ENCODE data around the gene DOC2B.
A peak's percentile ranks its signal among the peaks of the same experiment; 100 is the strongest.
"Not testable (repeated sequence)": the region's sequence is repeated elsewhere in the genome, so short reads cannot be mapped to it uniquely, and the experiment has no call there.

DOC2B gene

GRCh38 chr17:202501-202951, 21.1 kb upstream of the DOC2B start:
- Mint-ChIP-seq H3K27me3 (ENCODE audit: low read depth) (peaks cover 18% of the 10 kb centered on the region), H3K4me3 (no peak overlapping the region), H3K36me3 (ENCODE audit: low read depth) (no peaks in the 10 kb centered on the region), H3K4me1 (ENCODE audit: low read depth) (no peaks in the 10 kb centered on the region), H3K9me3 (no peaks in the 10 kb centered on the region), H3K27ac (no peak overlapping the region)

GRCh38 chr17:201736-202135, 20.3 kb upstream of the DOC2B start:
- H3K9me3 Mint-ChIP-seq; H3K4me3 Mint-ChIP-seq; H3K27ac Mint-ChIP-seq; H3K4me1 Mint-ChIP-seq (ENCODE audit: low read depth); H3K36me3 Mint-ChIP-seq (ENCODE audit: low read depth): not testable (repeated sequence)
- H3K27me3 Mint-ChIP-seq (ENCODE audit: low read depth) = peaks cover 15% of the 10 kb centered on the region

- H3K27me3 Mint-ChIP-seq (ENCODE audit: low read depth) = peaks cover 15% of the 10 kb centered on the region
- H3K27ac Mint-ChIP-seq; H3K4me1 Mint-ChIP-seq (ENCODE audit: low read depth); H3K4me3 Mint-ChIP-seq; H3K36me3 Mint-ChIP-seq (ENCODE audit: low read depth); H3K9me3 Mint-ChIP-seq: not testable (repeated sequence)
Observed at GRCh38 chr17:201257-201656, 19.8 kb upstream of the DOC2B start.

GRCh38 chr17:200586-200985, 19.1 kb upstream of the DOC2B start:
- Mint-ChIP-seq H3K9me3 (no peaks in the 10 kb centered on the region), H3K36me3 (ENCODE audit: low read depth) (no peaks in the 10 kb centered on the region), H3K27me3 (ENCODE audit: low read depth) (peaks cover 15% of the 10 kb centered on the region), H3K4me1 (ENCODE audit: low read depth) (no peaks in the 10 kb centered on the region), H3K4me3 (no peak overlapping the region), H3K27ac (no peak overlapping the region)

- Mint-ChIP-seq H3K27me3 (ENCODE audit: low read depth) (peaks cover 15% of the 10 kb centered on the region), H3K4me1 (ENCODE audit: low read depth) (no peaks in the 10 kb centered on the region), H3K27ac (no peak overlapping the region), H3K4me3 (no peak overlapping the region), H3K9me3 (no peaks in the 10 kb centered on the region), H3K36me3 (ENCODE audit: low read depth) (no peaks in the 10 kb centered on the region)
Observed at GRCh38 chr17:199806-200545, 18.5 kb upstream of the DOC2B start.

GRCh38 chr17:199191-199604, 17.7 kb upstream of the DOC2B start:
- no peak overlapping the region for H3K4me3 Mint-ChIP-seq
- no peaks in the 10 kb centered on the region for H3K4me1 Mint-ChIP-seq (ENCODE audit: low read depth)
- no peaks in the 10 kb centered on the region for H3K9me3 Mint-ChIP-seq
- no peak overlapping the region for H3K27ac Mint-ChIP-seq
- no peaks in the 10 kb centered on the region for H3K36me3 Mint-ChIP-seq (ENCODE audit: low read depth)
- H3K27me3 Mint-ChIP-seq (ENCODE audit: low read depth) = peaks cover 15% of the 10 kb centered on the region

- not testable (repeated sequence) for H3K36me3 Mint-ChIP-seq (ENCODE audit: low read depth); H3K9me3 Mint-ChIP-seq; H3K4me1 Mint-ChIP-seq (ENCODE audit: low read depth); H3K4me3 Mint-ChIP-seq; H3K27ac Mint-ChIP-seq
- H3K27me3 Mint-ChIP-seq (ENCODE audit: low read depth) = peaks cover 12% of the 10 kb centered on the region
Observed at GRCh38 chr17:198225-198624, 16.8 kb upstream of the DOC2B start.

GRCh38 chr17:197352-197751, 15.9 kb upstream of the DOC2B start:
- Mint-ChIP-seq H3K36me3 (ENCODE audit: low read depth) (no peaks in the 10 kb centered on the region), H3K27me3 (ENCODE audit: low read depth) (peaks cover 12% of the 10 kb centered on the region), H3K9me3 (no peaks in the 10 kb centered on the region), H3K4me1 (ENCODE audit: low read depth) (no peaks in the 10 kb centered on the region), H3K4me3 (no peak overlapping the region), H3K27ac (no peak overlapping the region)

- no peaks in the 10 kb centered on the region for H3K36me3 Mint-ChIP-seq (ENCODE audit: low read depth)
- H3K9me3 Mint-ChIP-seq = no peaks in the 10 kb centered on the region
- peaks cover 10% of the 10 kb centered on the region for H3K27me3 Mint-ChIP-seq (ENCODE audit: low read depth)
- H3K4me1 Mint-ChIP-seq (ENCODE audit: low read depth) = peaks cover 2% of the 10 kb centered on the region
- H3K4me3 Mint-ChIP-seq = no peak overlapping the region
- no peak overlapping the region for H3K27ac Mint-ChIP-seq
Observed at GRCh38 chr17:194828-195602, 13.6 kb upstream of the DOC2B start.

- Mint-ChIP-seq H3K27me3 (ENCODE audit: low read depth) (peaks cover 8% of the 10 kb centered on the region), H3K4me3 (no peak overlapping the region), H3K27ac (no peak overlapping the region), H3K36me3 (ENCODE audit: low read depth) (no peaks in the 10 kb centered on the region), H3K9me3 (no peaks in the 10 kb centered on the region), H3K4me1 (ENCODE audit: low read depth) (peaks cover 6% of the 10 kb centered on the region)
Observed at GRCh38 chr17:193841-194806, 12.7 kb upstream of the DOC2B start.

GRCh38 chr17:193426-193810, 12.0 kb upstream of the DOC2B start:
- Mint-ChIP-seq H3K4me3 (no peak overlapping the region), H3K27ac (peak overlapping the region; percentile 36), H3K36me3 (ENCODE audit: low read depth) (no peaks in the 10 kb centered on the region), H3K9me3 (no peaks in the 10 kb centered on the region), H3K27me3 (ENCODE audit: low read depth) (peaks cover 4% of the 10 kb centered on the region), H3K4me1 (ENCODE audit: low read depth) (peaks cover 8% of the 10 kb centered on the region)

GRCh38 chr17:192666-193425, 11.4 kb upstream of the DOC2B start:
- Mint-ChIP-seq H3K4me1 (ENCODE audit: low read depth) (peaks cover 8% of the 10 kb centered on the region), H3K9me3 (no peaks in the 10 kb centered on the region)

GRCh38 chr17:189444-189843, 8.0 kb upstream of the DOC2B start:
- H3K9me3 Mint-ChIP-seq = no peaks in the 10 kb centered on the region
- H3K36me3 Mint-ChIP-seq (ENCODE audit: low read depth) = no peaks in the 10 kb centered on the region
- no peak overlapping the region for H3K4me3 Mint-ChIP-seq
- H3K4me1 Mint-ChIP-seq (ENCODE audit: low read depth) = peaks cover 28% of the 10 kb centered on the region
- H3K27ac Mint-ChIP-seq = no peak overlapping the region
- peaks cover 4% of the 10 kb centered on the region for H3K27me3 Mint-ChIP-seq (ENCODE audit: low read depth)

More at GRCh38 chr17:192666-193425, 11.4 kb upstream of the DOC2B start:
- Mint-ChIP-seq H3K4me3 (no peak overlapping the region), H3K36me3 (ENCODE audit: low read depth) (no peaks in the 10 kb centered on the region), H3K27me3 (ENCODE audit: low read depth) (peaks cover 4% of the 10 kb centered on the region), H3K27ac (no peak overlapping the region)

- Mint-ChIP-seq H3K36me3 (ENCODE audit: low read depth) (no peaks in the 10 kb centered on the region), H3K27me3 (ENCODE audit: low read depth) (peaks cover 14% of the 10 kb centered on the region), H3K4me1 (ENCODE audit: low read depth) (peaks cover 36% of the 10 kb centered on the region), H3K9me3 (no peaks in the 10 kb centered on the region), H3K4me3 (no peak overlapping the region), H3K27ac (no peak overlapping the region)
Observed at GRCh38 chr17:187130-187529, 5.7 kb upstream of the DOC2B start.
